ENCODE results near the gene GNG13.

The GNG13 gene
- long read RNA-seq = 0 reads

- Histone ChIP-seq H3K27ac (replicated peaks) (no peak within 1 kb of the TSS), H3K27me3 (ENCODE audit: insufficient read depth, poor library complexity, severe bottlenecking) (peaks cover 31% of the 10 kb centered on the region), H3K4me3 (replicated peaks; ENCODE audit: insufficient read depth, low read length) (no peak within 1 kb of the TSS)
- no peak for TF ChIP-seq REST (IDR thresholded peaks at IDR 0.05; ENCODE audit: insufficient replicate concordance, low read depth)
- no peak for TF ChIP-seq CTCF (IDR thresholded peaks at IDR 0.05; ENCODE audit: insufficient read depth, low read length)
- TF ChIP-seq POLR2AphosphoS5 (IDR thresholded peaks at IDR 0.05; ENCODE audit: low read depth) = no peak
- TF ChIP-seq SPI1 (IDR thresholded peaks at IDR 0.05; ENCODE audit: borderline replicate concordance, low read depth) = no peak
- no peak for TF ChIP-seq GABPA (IDR thresholded peaks at IDR 0.05; ENCODE audit: low read depth)
- DNase-seq (ENCODE audit: low read depth in 1 of 2, low spot score in 1 of 2) = no peak
Measured at GRCh38 chr16:799948-800833, at the start of gene GNG13. TSS of gene GNG13 (minus strand) at chr16:800734. CDS start at chr16:799077, 1,657 bp downstream.

- DNase-seq (ENCODE audit: low read depth in 1 of 2, low spot score in 1 of 2) = no peak
- Histone ChIP-seq H3K27me3 (ENCODE audit: insufficient read depth, poor library complexity, severe bottlenecking) (no peaks in the 10 kb centered on the region), H3K27ac (replicated peaks) (no peak overlapping the region), H3K4me3 (replicated peaks; ENCODE audit: insufficient read depth, low read length) (no peak overlapping the region)
- TF ChIP-seq POLR2AphosphoS5 (IDR thresholded peaks at IDR 0.05; ENCODE audit: low read depth) (no peak), SPI1 (IDR thresholded peaks at IDR 0.05; ENCODE audit: borderline replicate concordance, low read depth) (no peak), CTCF (IDR thresholded peaks at IDR 0.05; ENCODE audit: insufficient read depth, low read length) (no peak), GABPA (IDR thresholded peaks at IDR 0.05; ENCODE audit: low read depth) (no peak), REST (IDR thresholded peaks at IDR 0.05; ENCODE audit: insufficient replicate concordance, low read depth) (no peak)
Measured at GRCh38 chr16:848510-849253, 48.1 kb upstream of the GNG13 start.

- Histone ChIP-seq H3K27me3 (ENCODE audit: insufficient read depth, poor library complexity, severe bottlenecking) (no peaks in the 10 kb centered on the region), H3K27ac (replicated peaks) (no peak overlapping the region), H3K4me3 (replicated peaks; ENCODE audit: insufficient read depth, low read length) (no peak overlapping the region)
- no peak for DNase-seq (ENCODE audit: low read depth in 1 of 2, low spot score in 1 of 2)
- TF ChIP-seq SPI1 (IDR thresholded peaks at IDR 0.05; ENCODE audit: borderline replicate concordance, low read depth) = no peak
- TF ChIP-seq CTCF (IDR thresholded peaks at IDR 0.05; ENCODE audit: insufficient read depth, low read length) = no peak
- no peak for TF ChIP-seq POLR2AphosphoS5 (IDR thresholded peaks at IDR 0.05; ENCODE audit: low read depth)
- TF ChIP-seq REST (IDR thresholded peaks at IDR 0.05; ENCODE audit: insufficient replicate concordance, low read depth) = no peak
- no peak for TF ChIP-seq GABPA (IDR thresholded peaks at IDR 0.05; ENCODE audit: low read depth)
Measured at GRCh38 chr16:847681-848445, 47.3 kb upstream of the GNG13 start.

All from HL-60 (cell line).